HG03064 (cell line): ENCODE measurements around the gene SHISA6.

Experiments used
- ATAC-seq: cut with Tn5 transposase; IDR thresholded peaks from one replicate; pipeline ENCODE4 v1.9.1; 2021; ENCODE audit warnings: low read depth; ENCODE audit not compliant: unreplicated experiment

Gene SHISA6

DNA sequence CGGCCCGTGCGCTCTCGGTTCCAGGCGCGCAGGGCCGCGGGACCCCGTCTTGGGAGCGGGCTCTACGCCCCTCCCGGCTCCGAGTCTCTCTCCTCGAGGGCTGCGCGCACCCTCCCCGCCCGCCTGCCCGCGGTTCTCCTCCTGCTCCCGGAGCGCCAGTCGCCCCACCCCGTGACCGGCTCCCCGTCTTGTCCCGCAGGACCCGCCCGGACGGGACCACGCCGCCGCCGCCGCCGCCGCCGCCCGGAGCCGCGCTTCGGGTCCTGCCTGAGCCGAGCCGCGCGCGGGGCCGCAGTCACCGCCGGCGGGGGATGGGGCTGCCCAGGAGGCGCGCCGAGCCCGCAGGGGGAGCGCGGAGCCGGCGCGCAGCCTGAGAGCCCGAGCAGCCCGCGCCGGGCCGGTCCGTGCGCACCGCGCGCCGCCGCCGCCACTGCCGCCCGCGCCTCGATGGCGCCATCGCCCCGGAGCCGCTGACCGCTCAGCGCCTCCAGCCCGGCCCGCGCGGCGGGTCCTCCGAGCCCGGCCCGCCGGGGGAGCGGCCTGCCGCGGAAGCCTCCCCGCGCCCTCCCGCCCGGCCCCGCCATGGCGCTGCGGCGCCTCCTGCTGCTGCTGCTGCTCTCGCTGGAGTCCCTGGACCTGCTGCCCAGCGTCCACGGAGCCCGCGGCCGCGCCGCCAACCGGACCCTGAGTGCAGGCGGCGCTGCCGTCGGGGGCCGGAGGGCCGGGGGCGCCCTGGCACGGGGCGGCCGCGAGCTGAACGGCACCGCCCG, at the start of gene SHISA6:
SHISA6 (plus strand) TSS at position 373 of the 770 bp plus-strand sequence.
- ATAC-seq: no peak

DNA sequence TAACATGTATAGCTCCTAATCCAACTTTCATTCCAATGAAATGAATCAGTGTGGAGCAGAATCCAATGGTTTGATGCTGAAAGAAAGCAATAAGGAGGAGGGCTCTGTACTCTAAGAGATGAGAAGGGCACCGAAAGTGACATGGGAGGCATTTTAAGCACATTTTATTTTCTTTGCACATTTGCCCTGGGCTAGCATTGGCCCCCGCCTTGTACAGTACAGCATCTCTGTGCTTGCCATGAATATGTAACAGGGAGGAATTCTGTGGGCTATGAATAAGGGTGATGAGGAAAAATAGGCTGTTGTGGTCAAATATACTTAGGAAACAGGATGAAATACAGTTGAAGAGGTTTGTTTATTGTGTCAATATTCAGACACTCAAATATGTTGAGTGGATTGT, 45.2 kb upstream of the SHISA6 start:
- ATAC-seq: no peak

GRCh38 chr17:11204991-11205390, 36.0 kb upstream of the SHISA6 start:
- no peak for ATAC-seq

- no peak for ATAC-seq
Measured at GRCh38 chr17:11205659-11206058, 35.4 kb upstream of the SHISA6 start.

GRCh38 chr17:11209906-11210305, 31.1 kb upstream of the SHISA6 start:
- ATAC-seq: no peak

- no peak for ATAC-seq
Measured at GRCh38 chr17:11212792-11213191, 28.2 kb upstream of the SHISA6 start.

GRCh38 chr17:11216976-11217375, 24.0 kb upstream of the SHISA6 start:
- no peak for ATAC-seq

DNA sequence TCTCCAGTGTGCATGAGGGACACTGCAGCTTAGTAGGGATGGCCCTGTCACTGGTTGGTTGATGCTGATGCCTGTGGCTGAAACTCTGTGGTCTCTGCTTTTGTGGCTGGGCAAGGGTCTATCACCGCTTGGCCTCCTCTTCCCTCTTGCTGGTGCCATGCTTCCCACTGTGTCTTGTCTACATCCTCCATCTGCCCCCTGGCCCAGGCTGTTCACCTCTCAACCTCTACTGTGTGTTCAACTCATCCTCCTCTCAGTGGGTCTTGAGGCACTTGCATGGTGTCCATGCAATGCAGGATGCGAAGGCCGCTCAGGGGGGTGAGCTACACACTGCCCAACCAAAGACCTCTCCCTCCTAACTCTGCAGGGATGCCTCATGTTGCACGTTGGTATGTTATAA, 19.8 kb upstream of the SHISA6 start:
- ATAC-seq: no peak

DNA sequence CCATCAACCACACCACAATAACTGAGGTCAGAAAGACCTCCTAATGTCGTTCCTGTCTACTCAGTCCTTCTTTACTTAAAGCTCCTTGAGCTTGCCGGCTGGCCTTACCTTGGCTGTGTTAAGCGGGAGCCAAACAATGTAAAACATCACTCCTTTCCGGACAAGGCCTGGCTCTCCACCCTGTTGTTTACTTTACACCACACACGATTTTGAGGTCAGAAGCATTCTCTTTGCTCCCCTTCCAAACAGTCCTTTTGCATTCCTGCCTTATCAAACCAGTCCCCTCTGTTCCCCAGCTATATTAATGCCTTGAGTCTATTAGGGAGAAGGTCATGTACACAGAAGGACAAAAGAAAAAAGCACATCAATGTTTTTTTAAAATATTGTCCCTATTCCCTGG, 19.3 kb upstream of the SHISA6 start:
- no peak for ATAC-seq

- ATAC-seq: no peak
Measured at GRCh38 chr17:11238705-11239104, 2.3 kb upstream of the SHISA6 start.

- no peak for ATAC-seq
Measured at GRCh38 chr17:11239379-11239970, 1.5 kb upstream of the SHISA6 start.

- ATAC-seq: no peak
Measured at GRCh38 chr17:11240041-11240840, 772 bp upstream of the SHISA6 start.

DNA sequence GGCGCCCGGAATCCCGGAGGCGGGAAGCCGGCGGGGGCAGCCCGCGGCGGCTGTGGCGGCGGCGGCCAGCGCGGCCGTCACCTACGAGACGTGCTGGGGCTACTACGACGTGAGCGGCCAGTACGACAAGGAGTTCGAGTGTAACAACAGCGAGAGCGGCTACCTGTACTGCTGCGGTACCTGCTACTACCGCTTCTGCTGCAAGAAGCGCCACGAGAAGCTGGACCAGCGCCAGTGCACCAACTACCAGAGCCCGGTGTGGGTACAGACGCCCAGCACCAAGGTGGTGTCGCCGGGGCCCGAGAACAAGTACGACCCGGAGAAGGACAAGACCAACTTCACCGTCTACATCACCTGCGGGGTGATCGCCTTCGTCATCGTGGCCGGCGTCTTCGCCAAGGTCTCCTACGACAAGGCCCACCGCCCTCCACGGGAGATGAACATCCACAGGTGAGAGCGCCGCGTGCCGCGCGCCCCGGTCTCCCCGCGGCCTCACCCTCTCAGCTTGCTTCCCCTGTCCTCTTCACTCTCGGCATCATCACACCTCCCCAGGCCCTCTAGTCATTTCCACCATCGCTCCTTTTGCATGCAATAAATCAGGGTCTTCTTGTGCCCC, 706 bp downstream of the SHISA6 start:
- ATAC-seq: no peak

DNA sequence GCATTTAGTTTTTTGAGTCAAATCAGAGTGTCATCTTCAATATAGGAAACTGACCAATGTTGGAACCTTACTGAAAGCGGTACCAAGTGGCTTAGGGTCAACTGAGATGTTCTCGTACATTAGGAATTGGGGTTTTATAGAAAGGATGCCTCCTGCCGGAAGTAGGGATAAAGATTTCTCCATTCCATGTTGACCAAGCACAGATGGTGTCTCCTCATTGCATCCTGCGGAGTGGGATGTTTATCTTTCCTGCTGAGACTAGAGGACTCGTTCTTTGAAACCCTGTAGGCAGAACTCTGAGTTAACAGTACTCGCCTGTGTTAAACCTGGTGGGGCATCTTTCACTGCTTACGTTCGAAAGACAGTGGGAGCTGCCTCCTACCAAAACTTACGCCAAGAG, 1.4 kb downstream of the SHISA6 start:
- no peak for ATAC-seq

- ATAC-seq: no peak
Measured at GRCh38 chr17:11244776-11245175, 3.8 kb downstream of the SHISA6 start.

DNA sequence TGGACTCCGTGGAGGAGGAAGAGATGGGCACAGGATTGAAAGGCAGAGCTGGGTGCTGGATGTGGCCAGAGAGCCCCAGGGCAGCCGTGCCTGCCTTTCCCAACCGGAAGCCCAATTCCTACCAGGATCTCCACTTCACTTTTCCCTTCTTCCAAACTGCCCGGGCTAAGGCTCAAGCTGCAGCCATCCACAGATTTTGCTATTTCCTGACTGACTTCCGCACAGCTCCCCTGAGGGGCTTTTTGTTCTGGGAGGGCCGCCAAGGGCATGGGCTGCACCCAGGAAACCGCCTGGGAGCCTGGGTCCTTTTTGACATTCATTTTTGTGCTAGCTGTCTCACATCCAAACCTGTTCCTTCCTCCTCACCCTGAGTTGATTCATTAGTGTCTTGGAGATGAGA, 4.2 kb downstream of the SHISA6 start:
- no peak for ATAC-seq

DNA sequence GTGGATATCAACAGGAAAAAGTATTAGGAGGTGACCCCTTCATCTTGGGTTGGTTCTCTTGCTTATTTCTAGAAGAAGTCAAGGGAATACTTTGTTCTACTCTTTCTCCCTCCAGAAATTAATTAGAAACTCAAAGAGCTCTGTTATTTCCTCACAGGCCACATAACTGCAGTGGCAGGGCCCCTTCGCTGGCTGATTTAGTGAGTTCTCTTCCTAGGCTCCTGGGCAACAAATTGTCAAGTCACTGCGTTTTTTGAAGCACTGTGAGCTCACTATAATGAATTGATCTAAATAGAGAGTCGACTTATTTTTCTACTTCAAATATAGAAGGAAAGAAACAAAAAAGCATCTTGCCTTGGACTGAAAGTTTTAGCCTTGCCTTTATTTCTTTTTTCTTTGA, 4.8 kb downstream of the SHISA6 start:
- no peak for ATAC-seq

GRCh38 chr17:11250161-11250560, 9.1 kb downstream of the SHISA6 start:
- no peak for ATAC-seq

- no peak for ATAC-seq
Measured at GRCh38 chr17:11251561-11252107, 10.6 kb downstream of the SHISA6 start.

DNA sequence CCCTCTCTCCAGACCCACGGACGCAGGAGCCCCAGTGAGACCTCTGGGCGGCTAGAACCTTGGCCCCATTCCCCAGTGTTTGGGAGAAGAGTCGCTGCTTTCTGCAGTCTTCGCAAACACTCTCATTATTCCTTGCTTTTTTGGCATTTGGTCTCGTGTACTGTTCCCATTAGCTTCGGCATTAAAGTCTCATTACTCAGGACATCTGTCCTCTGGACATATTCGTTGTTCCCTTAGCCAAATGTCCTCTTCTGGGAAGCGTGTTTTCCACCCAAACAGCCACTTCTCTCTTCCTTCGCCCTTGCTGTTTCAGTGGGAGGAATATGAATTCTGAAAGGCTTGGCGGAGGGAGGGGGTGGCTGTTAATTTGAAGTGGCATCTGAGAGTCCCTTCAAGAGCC, 11.1 kb downstream of the SHISA6 start:
- no peak for ATAC-seq

- no peak for ATAC-seq
Measured at GRCh38 chr17:11256877-11257276, 15.9 kb downstream of the SHISA6 start.
